ENCODE results near the gene CARD16. TPM values are rescaled to one million over a fixed set of nuclear protein-coding genes. Genes with fewer than 3 reads are reported as not detected.

Gene CARD16
- total RNA-seq, 2 donors from 2014 or later = 1.6 to 5.8 TPM

- Histone ChIP-seq H3K36me3 (no peaks in the 10 kb centered on the region), H3K9me3 (no peaks in the 10 kb centered on the region), H3K27me3 (no peaks in the 10 kb centered on the region), H3K4me1 (no peaks in the 10 kb centered on the region), H3K4me3 (peak overlapping the region in 1 of 2 donors; percentile 45), H3K27ac (no peak overlapping the region)
- no peak for TF ChIP-seq CTCF (IDR thresholded peaks at IDR 0.05)
- DNase-seq (ENCODE audit: low spot score) = no peak
These were observed 11.4 kb downstream of the CARD16 start for GRCh38 chr11:105033781-105034180.

- H3K9me3 ChIP-seq = no peaks in the 10 kb centered on the region
- H3K27ac ChIP-seq = no peak overlapping the region
- no peaks in the 10 kb centered on the region for H3K27me3 ChIP-seq
- no peaks in the 10 kb centered on the region for H3K4me1 ChIP-seq
- no peak overlapping the region for H3K4me3 ChIP-seq
- DNase-seq (ENCODE audit: low spot score) = no peak
- TF ChIP-seq CTCF (IDR thresholded peaks at IDR 0.05) = no peak
- no peaks in the 10 kb centered on the region for H3K36me3 ChIP-seq
These were observed 11.8 kb downstream of the CARD16 start for GRCh38 chr11:105033343-105033742.

GRCh38 chr11:105032495-105032894, 12.6 kb downstream of the CARD16 start:
- no peaks in the 10 kb centered on the region for H3K36me3 ChIP-seq
- no peaks in the 10 kb centered on the region for H3K27me3 ChIP-seq
- no peaks in the 10 kb centered on the region for H3K4me1 ChIP-seq
- H3K27ac ChIP-seq = no peak overlapping the region
- DNase-seq (ENCODE audit: low spot score) = no peak
- H3K4me3 ChIP-seq = no peak overlapping the region
- no peaks in the 10 kb centered on the region for H3K9me3 ChIP-seq
- TF ChIP-seq CTCF (IDR thresholded peaks at IDR 0.05) = no peak

- no peaks in the 10 kb centered on the region for H3K36me3 ChIP-seq
- H3K27ac ChIP-seq = no peak overlapping the region
These were observed 17.5 kb downstream of the CARD16 start for GRCh38 chr11:105027678-105028077.

GRCh38 chr11:105024394-105024793, 20.7 kb downstream of the CARD16 start:
- no peak for TF ChIP-seq CTCF (IDR thresholded peaks at IDR 0.05)
- Histone ChIP-seq H3K4me3 (no peak overlapping the region), H3K27ac (no peak overlapping the region), H3K27me3 (no peaks in the 10 kb centered on the region), H3K4me1 (no peaks in the 10 kb centered on the region), H3K9me3 (no peaks in the 10 kb centered on the region), H3K36me3 (no peaks in the 10 kb centered on the region)
- DNase-seq (ENCODE audit: low spot score) = no peak

More at GRCh38 chr11:105027678-105028077, 17.5 kb downstream of the CARD16 start:
- Histone ChIP-seq H3K27me3 (no peaks in the 10 kb centered on the region), H3K9me3 (no peaks in the 10 kb centered on the region), H3K4me1 (no peaks in the 10 kb centered on the region), H3K4me3 (no peak overlapping the region)
- TF ChIP-seq CTCF (IDR thresholded peaks at IDR 0.05) = no peak
- DNase-seq (ENCODE audit: low spot score) = no peak

- Histone ChIP-seq H3K4me3 (no peak within 1 kb of the TSS), H3K27me3 (no peaks in the 10 kb centered on the region), H3K4me1 (no peaks in the 10 kb centered on the region), H3K36me3 (no peaks in the 10 kb centered on the region), H3K9me3 (no peaks in the 10 kb centered on the region), H3K27ac (no peak within 1 kb of the TSS)
- TF ChIP-seq CTCF (IDR thresholded peaks at IDR 0.05) = no peak
- no peak for DNase-seq (ENCODE audit: low spot score)
These were observed 22.1 kb downstream of the CARD16 start, which contains the start of gene CASP5 for GRCh38 chr11:105023003-105023402. Gene CASP5 (minus strand): TSS chr11:105023168. CDS start chr11:105023136, 32 bp downstream.

Measured in right atrium auricular region (tissue), 2 donors.